Dendritic cell treated with granulocyte-macrophage colony-stimulating factor and Interleukin-4, amounts not matched to agents 40 ng/mL and 50 ng/mL, for 4 days (primary cell): ENCODE results near the gene GRM7.
"Not testable (repeated sequence)": the region's sequence is repeated elsewhere in the genome, so short reads cannot be mapped to it uniquely, and the experiment has no call there.

Experiments used
- H3K27ac Mint-ChIP-seq: one replicate; pipeline ENCODE4 v1.8.0; 2022; ENCODE audit warnings: mild to moderate bottlenecking, mixed read lengths
- H3K27me3 Mint-ChIP-seq: one replicate; pipeline ENCODE4 v1.8.0; 2022; ENCODE audit warnings: mild to moderate bottlenecking, mixed read lengths
- H3K36me3 Mint-ChIP-seq: one replicate; pipeline ENCODE4 v1.8.0; 2022; ENCODE audit warnings: low read depth, mixed read lengths
- H3K4me1 Mint-ChIP-seq: one replicate; pipeline ENCODE4 v1.8.0; 2022; ENCODE audit warnings: low read depth, mixed read lengths
- H3K4me3 Mint-ChIP-seq: one replicate; pipeline ENCODE4 v1.8.0; 2022; ENCODE audit warnings: mild to moderate bottlenecking, moderate library complexity, mixed read lengths
- H3K9me3 Mint-ChIP-seq: one replicate; pipeline ENCODE4 v1.8.0; 2022; ENCODE audit warnings: mixed read lengths
- intact Hi-C: fragments of 100-400 bp; cut with micrococcal nuclease; formaldehyde crosslinking; loops from one replicate; pipeline ENCODE4 v1.15.0; 2022

The GRM7 gene

GRCh38 chr3:6915898-6916297 is 55.0 kb downstream of the GRM7 start:
- H3K4me1 Mint-ChIP-seq = no peaks in the 10 kb centered on the region
- intact Hi-C loops = no loop called here
- no peak overlapping the region for H3K27ac Mint-ChIP-seq
- no peaks in the 10 kb centered on the region for H3K27me3 Mint-ChIP-seq
- peaks cover 12% of the 10 kb centered on the region for H3K9me3 Mint-ChIP-seq
- H3K4me3 Mint-ChIP-seq = no peak overlapping the region
- no peaks in the 10 kb centered on the region for H3K36me3 Mint-ChIP-seq

- Mint-ChIP-seq H3K36me3 (no peaks in the 10 kb centered on the region), H3K27ac (no peak overlapping the region), H3K9me3 (peaks cover 31% of the 10 kb centered on the region), H3K4me3 (no peak overlapping the region), H3K27me3 (no peaks in the 10 kb centered on the region), H3K4me1 (no peaks in the 10 kb centered on the region)
- intact Hi-C loops = no loop called here
Measured at GRCh38 chr3:6921066-6921465, 60.2 kb downstream of the GRM7 start.

GRCh38 chr3:6921876-6922275 is 61.0 kb downstream of the GRM7 start:
- Mint-ChIP-seq H3K4me3 (no peak overlapping the region), H3K9me3 (peaks cover 33% of the 10 kb centered on the region), H3K27ac (no peak overlapping the region), H3K27me3 (no peaks in the 10 kb centered on the region), H3K4me1 (no peaks in the 10 kb centered on the region), H3K36me3 (no peaks in the 10 kb centered on the region)
- intact Hi-C loops = no loop called here

DNA sequence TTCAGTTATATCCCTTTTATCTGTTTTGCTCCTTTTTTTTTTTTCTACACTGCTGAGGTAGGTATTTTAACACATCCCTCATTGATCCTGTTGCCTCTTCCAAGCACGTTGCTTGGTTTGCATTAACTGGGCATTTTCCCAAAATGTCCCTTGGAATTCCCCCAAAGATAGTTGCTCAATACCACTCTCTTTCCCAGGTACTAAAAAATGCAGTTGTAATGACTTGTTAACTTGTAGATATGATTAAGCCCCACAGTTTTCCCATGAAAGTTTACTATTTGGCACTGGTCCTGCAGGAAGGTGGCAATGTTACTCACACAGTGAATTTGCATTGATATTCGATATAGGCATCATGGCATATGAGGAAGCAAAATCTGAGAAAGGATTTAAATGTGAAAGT is 67.1 kb downstream of the GRM7 start:
- no peak overlapping the region for H3K27ac Mint-ChIP-seq
- no peaks in the 10 kb centered on the region for H3K4me1 Mint-ChIP-seq
- H3K36me3 Mint-ChIP-seq = no peaks in the 10 kb centered on the region
- H3K4me3 Mint-ChIP-seq = no peak overlapping the region
- no peaks in the 10 kb centered on the region for H3K27me3 Mint-ChIP-seq
- H3K9me3 Mint-ChIP-seq = peaks cover 45% of the 10 kb centered on the region
- intact Hi-C loops = no loop called here

GRCh38 chr3:6929918-6930317 is 69.0 kb downstream of the GRM7 start:
- peaks cover 43% of the 10 kb centered on the region for H3K9me3 Mint-ChIP-seq
- H3K27me3 Mint-ChIP-seq = no peaks in the 10 kb centered on the region
- H3K27ac Mint-ChIP-seq = no peak overlapping the region
- no peaks in the 10 kb centered on the region for H3K36me3 Mint-ChIP-seq
- intact Hi-C loops = no loop called here
- no peak overlapping the region for H3K4me3 Mint-ChIP-seq
- H3K4me1 Mint-ChIP-seq = no peaks in the 10 kb centered on the region

- H3K27ac Mint-ChIP-seq, H3K4me1 Mint-ChIP-seq, H3K36me3 Mint-ChIP-seq, intact Hi-C loops, H3K4me3 Mint-ChIP-seq, H3K27me3 Mint-ChIP-seq: not testable (repeated sequence)
- peaks cover 21% of the 10 kb centered on the region for H3K9me3 Mint-ChIP-seq
Measured at GRCh38 chr3:6935418-6935817, 74.5 kb downstream of the GRM7 start.

DNA sequence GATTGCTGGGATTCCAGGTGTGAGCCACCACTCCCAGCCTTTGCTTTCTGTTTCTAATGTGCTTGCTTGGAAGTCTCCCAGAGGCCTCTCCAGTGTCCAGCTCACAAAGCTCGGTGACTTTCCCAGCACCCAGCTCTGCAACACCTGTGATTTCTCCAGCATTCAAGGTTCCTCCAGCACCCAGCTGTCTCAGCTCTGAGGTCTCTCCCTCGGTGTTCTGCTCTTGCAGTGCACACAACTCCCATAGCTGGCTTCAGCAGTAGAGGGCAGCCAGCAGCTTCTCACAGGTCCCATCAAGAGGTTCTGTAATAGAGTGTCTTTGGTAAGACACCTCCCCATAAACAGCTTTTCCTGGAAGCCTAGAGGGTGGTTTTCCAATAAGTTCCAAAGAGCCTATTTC is 75.1 kb downstream of the GRM7 start:
- no peaks in the 10 kb centered on the region for H3K27me3 Mint-ChIP-seq
- intact Hi-C loops = no loop called here
- no peak overlapping the region for H3K27ac Mint-ChIP-seq
- H3K4me3 Mint-ChIP-seq = no peak overlapping the region
- no peaks in the 10 kb centered on the region for H3K36me3 Mint-ChIP-seq
- peaks cover 18% of the 10 kb centered on the region for H3K9me3 Mint-ChIP-seq
- H3K4me1 Mint-ChIP-seq = no peaks in the 10 kb centered on the region

DNA sequence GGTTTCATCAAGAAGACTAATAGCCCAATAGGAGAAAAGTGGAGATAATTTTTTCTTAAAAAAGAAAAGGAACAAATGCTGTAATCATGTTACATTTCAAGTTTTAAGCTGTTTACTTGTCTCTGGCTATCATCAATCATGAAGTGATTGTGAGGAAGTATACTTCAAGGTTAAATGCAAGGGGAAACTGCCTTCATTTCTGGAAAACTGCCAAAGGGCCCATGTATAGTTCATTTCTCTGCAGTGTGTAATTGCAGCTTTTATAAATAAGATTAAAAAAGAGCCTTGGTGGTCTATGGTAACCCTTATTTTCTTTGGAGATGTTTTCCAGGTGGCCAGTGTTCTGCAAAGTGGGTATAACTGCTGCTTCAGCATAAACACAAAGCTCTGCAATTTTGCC is 101.9 kb downstream of the GRM7 start:
- Mint-ChIP-seq H3K4me1 (no peaks in the 10 kb centered on the region), H3K27ac (no peak overlapping the region), H3K9me3 (peaks cover 14% of the 10 kb centered on the region), H3K27me3 (no peaks in the 10 kb centered on the region), H3K36me3 (no peaks in the 10 kb centered on the region), H3K4me3 (no peak overlapping the region)
- intact Hi-C loops = no loop called here

- Mint-ChIP-seq H3K9me3 (peaks cover 23% of the 10 kb centered on the region), H3K27ac (no peak overlapping the region), H3K4me3 (no peak overlapping the region), H3K4me1 (no peaks in the 10 kb centered on the region), H3K36me3 (no peaks in the 10 kb centered on the region), H3K27me3 (no peaks in the 10 kb centered on the region)
- intact Hi-C loops = no loop called here
Measured at GRCh38 chr3:6965881-6966280, 105.0 kb downstream of the GRM7 start.

DNA sequence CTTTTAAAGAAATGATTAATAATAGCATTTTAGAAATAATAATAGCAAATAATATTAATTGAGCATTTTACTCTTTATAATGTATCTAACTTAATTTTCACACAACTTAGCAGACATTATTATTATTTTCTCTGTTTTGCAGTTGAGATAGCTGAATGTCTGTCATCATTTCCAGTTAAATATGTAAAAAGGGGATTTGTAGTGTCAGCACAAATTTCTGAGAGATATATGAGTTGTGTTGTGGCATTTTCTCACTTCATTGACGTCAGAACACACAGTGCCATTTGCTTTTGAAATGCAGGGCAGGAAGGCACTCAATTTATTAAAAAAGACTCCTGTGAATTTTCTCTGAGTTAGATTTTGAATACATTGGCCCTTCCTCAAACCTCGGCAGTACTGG is 111.0 kb downstream of the GRM7 start:
- H3K27me3 Mint-ChIP-seq = no peaks in the 10 kb centered on the region
- H3K9me3 Mint-ChIP-seq = peaks cover 18% of the 10 kb centered on the region
- intact Hi-C loops = no loop called here
- H3K36me3 Mint-ChIP-seq = no peaks in the 10 kb centered on the region
- H3K4me1 Mint-ChIP-seq = no peaks in the 10 kb centered on the region
- no peak overlapping the region for H3K4me3 Mint-ChIP-seq
- H3K27ac Mint-ChIP-seq = no peak overlapping the region

- Mint-ChIP-seq H3K27ac (no peak overlapping the region), H3K4me1 (no peaks in the 10 kb centered on the region), H3K27me3 (no peaks in the 10 kb centered on the region), H3K4me3 (no peak overlapping the region), H3K9me3 (peaks cover 32% of the 10 kb centered on the region), H3K36me3 (no peaks in the 10 kb centered on the region)
- intact Hi-C loops = no loop called here
Measured at GRCh38 chr3:6985848-6986247, 124.9 kb downstream of the GRM7 start.

DNA sequence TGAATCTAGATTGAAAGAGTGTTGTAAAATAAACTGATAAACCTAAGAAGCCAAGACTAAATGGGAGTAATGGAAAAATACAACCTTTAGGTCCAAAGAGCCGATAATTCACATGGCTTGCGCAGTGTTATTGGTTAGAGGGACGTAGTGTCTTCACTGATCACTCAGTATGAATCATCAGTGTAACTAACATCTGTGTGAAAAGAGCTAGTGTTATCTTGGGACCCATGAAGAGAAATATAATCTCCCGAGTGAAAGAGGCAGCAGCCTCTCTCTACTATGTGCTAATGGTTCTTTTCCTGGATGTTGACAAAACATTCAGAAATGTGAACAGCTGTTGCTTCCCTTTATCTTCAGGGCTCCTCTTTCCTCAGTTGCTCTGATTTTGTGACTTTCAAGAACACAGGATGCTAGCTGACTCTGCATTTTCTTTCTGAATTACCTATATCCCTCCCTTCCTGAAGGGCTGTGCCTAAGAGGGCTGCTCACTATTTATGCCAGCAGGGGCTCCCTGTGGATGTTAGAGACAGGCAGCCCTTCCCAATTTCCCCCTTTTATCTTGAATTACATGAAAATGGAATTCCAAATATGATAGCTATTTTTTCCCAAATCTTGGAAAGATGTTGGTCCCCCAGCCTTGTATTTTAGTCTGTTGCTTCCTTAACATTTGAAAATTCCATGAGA is 128.8 kb downstream of the GRM7 start:
- Mint-ChIP-seq H3K4me1 (no peaks in the 10 kb centered on the region), H3K36me3 (no peaks in the 10 kb centered on the region), H3K27ac (no peak overlapping the region), H3K4me3 (no peak overlapping the region), H3K27me3 (no peaks in the 10 kb centered on the region), H3K9me3 (peaks cover 44% of the 10 kb centered on the region)
- intact Hi-C loops = no loop called here

GRCh38 chr3:6994081-6994668 is 133.3 kb downstream of the GRM7 start:
- intact Hi-C loops = no loop called here

DNA sequence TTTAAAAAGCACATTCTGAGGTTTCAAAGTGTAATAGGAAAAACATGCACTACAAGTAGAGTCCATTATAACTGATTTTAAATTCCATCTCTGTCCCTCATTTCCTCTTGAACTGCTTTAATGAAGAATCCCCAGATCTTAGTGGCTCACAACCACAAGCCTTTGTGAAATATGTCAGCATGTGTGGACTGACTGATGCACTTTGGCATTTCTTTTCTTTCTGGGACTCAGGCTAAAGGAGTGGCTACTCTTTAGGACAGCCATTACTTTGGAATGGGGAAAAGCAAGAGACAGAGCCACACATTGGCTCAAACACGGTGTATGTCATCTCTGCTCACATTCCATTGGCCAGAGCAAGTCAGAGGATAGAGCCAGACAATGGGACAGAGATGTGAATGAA is 139.6 kb downstream of the GRM7 start:
- Mint-ChIP-seq H3K4me3 (no peak overlapping the region), H3K4me1 (no peaks in the 10 kb centered on the region), H3K27ac (no peak overlapping the region), H3K36me3 (no peaks in the 10 kb centered on the region), H3K27me3 (no peaks in the 10 kb centered on the region), H3K9me3 (peaks cover 32% of the 10 kb centered on the region)
- intact Hi-C loops = no loop called here

More at GRCh38 chr3:6994081-6994668, 133.3 kb downstream of the GRM7 start:
- H3K27me3 Mint-ChIP-seq = no peaks in the 10 kb centered on the region
- H3K4me3 Mint-ChIP-seq = no peak overlapping the region
- no peaks in the 10 kb centered on the region for H3K36me3 Mint-ChIP-seq
- no peak overlapping the region for H3K27ac Mint-ChIP-seq
- no peaks in the 10 kb centered on the region for H3K4me1 Mint-ChIP-seq
- H3K9me3 Mint-ChIP-seq = peaks cover 47% of the 10 kb centered on the region

DNA sequence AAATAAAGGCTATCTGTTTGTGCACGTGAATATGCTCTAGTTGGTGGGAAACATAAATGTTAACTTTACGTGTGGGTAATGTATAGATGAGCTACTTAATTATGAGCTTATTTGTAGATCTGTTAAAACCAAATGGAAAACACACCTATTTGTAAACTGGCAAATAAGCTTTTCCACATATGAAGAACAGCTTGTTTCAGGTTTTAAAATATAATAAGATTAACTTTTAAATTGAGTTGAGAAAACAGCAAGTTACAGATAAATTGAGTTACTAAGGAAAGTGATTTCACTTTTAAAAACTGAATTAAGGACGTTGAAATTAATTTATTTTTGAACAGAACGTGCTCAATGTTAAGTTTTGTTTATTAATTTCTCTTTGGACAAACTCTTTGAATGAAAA is 140.5 kb downstream of the GRM7 start:
- Mint-ChIP-seq H3K36me3 (no peaks in the 10 kb centered on the region), H3K4me1 (no peaks in the 10 kb centered on the region)

More for the DNA sequence above, 140.5 kb downstream of the GRM7 start:
- Mint-ChIP-seq H3K4me3 (no peak overlapping the region), H3K9me3 (peaks cover 32% of the 10 kb centered on the region), H3K27ac (no peak overlapping the region), H3K27me3 (no peaks in the 10 kb centered on the region)
- intact Hi-C loops = no loop called here
